Measurements from ENCODE around the gene MYO15B. TPM values are rescaled to one million over a fixed set of nuclear protein-coding genes. Genes with fewer than 3 reads are reported as not detected.

Gene MYO15B
- total RNA-seq, 1 donor from 2014 or later = 5.4 TPM

- no peak overlapping the region for H3K4me3 ChIP-seq (ENCODE audit: low read depth, low read length)
- no peak for DNase-seq (ENCODE audit: low read depth)
- TF ChIP-seq CTCF (conservative IDR thresholded peaks at IDR 0.05; ENCODE audit: low read depth, low read length) = no peak
Measured at GRCh38 chr17:75661531-75661930, 73.9 kb downstream of the MYO15B start.

GRCh38 chr17:75662511-75662910, 74.9 kb downstream of the MYO15B start:
- TF ChIP-seq CTCF (conservative IDR thresholded peaks at IDR 0.05; ENCODE audit: low read depth, low read length) = no peak
- no peak for DNase-seq (ENCODE audit: low read depth)

GRCh38 chr17:75664099-75664549, 76.5 kb downstream of the MYO15B start:
- DNase-seq (ENCODE audit: low read depth) = no peak
- no peak for TF ChIP-seq CTCF (conservative IDR thresholded peaks at IDR 0.05; ENCODE audit: low read depth, low read length)
- no peak overlapping the region for H3K4me3 ChIP-seq (ENCODE audit: low read depth, low read length)

More at GRCh38 chr17:75662511-75662910, 74.9 kb downstream of the MYO15B start:
- H3K4me3 ChIP-seq (ENCODE audit: low read depth, low read length) = no peak overlapping the region

GRCh38 chr17:75665981-75666380, 78.4 kb downstream of the MYO15B start:
- TF ChIP-seq CTCF (conservative IDR thresholded peaks at IDR 0.05; ENCODE audit: low read depth, low read length) = no peak
- DNase-seq (ENCODE audit: low read depth) = no peak
- peak overlapping the region; percentile 93 for H3K4me3 ChIP-seq (ENCODE audit: low read depth, low read length)

- TF ChIP-seq CTCF (conservative IDR thresholded peaks at IDR 0.05; ENCODE audit: low read depth, low read length) = no peak
- peak within 1 kb of the TSS; percentile 93 for H3K4me3 ChIP-seq (ENCODE audit: low read depth, low read length)
- DNase-seq (ENCODE audit: low read depth) = peak; percentile 86
Measured at GRCh38 chr17:75666959-75667790, 79.6 kb downstream of the MYO15B start, which contains the start of the genes RECQL5 and SAP30BP. RECQL5 (minus strand) TSS chr17:75667154; CDS start chr17:75666557, 597 bp downstream. SAP30BP (plus strand) TSS chr17:75667338; CDS start chr17:75667373, 35 bp downstream.

GRCh38 chr17:75667825-75668224, 80.2 kb downstream of the MYO15B start:
- TF ChIP-seq CTCF (conservative IDR thresholded peaks at IDR 0.05; ENCODE audit: low read depth, low read length) = no peak
- DNase-seq (ENCODE audit: low read depth) = no peak
- H3K4me3 ChIP-seq (ENCODE audit: low read depth, low read length) = peak overlapping the region; percentile 93

Data from epithelial cell of proximal tubule (primary cell).